Common myeloid progenitor, CD34-positive (primary cell): Measurements from ENCODE around the gene NRP2.

ENCODE experiments used
- CTCF ChIA-PET: fragments of 350-600 bp; sonication (Branson Sonifier 250); formaldehyde crosslinking; loops from one replicate; lab custom pipeline; 2021; ENCODE audit warnings: antibody characterized with exemption; lab: Charles Lee
- POLR2A ChIA-PET: fragments of 350-600 bp; sonication (Branson Sonifier 250); formaldehyde crosslinking; loops from one replicate; lab custom pipeline; 2021; ENCODE audit warnings: antibody characterized with exemption; lab: Charles Lee
- DNase-seq, 3 donors: peaks; one replicate each; pipeline versions ENCODE4 v3.0.0 to v3.0.0-alpha.2; 2013
- H3K27ac ChIP-seq, 2 experiments: 1 replicate in 1 of 2; 2 replicates in 1 of 2; pipeline ENCODE4 v1.7.0; 2013; ENCODE audit warnings: inconsistent platforms in 2 of 2, low read length in 2 of 2, mild to moderate bottlenecking in 2 of 2, low read depth in 1 of 2, moderate library complexity in 1 of 2; ENCODE audit not compliant: severe bottlenecking in 2 of 2, insufficient read depth in 1 of 2, poor library complexity in 1 of 2
- H3K27me3 ChIP-seq, 5 experiments: replicated peaks in 2 of 5; 1 replicate in 3 of 5; 2 replicates in 2 of 5; pipeline versions ENCODE4 v1.6.1 to v1.7.0; 2013; ENCODE audit warnings: low read length in 4 of 5, mild to moderate bottlenecking in 2 of 5, moderate library complexity in 2 of 5, inconsistent platforms in 1 of 5; ENCODE audit not compliant: insufficient read depth in 5 of 5, control insufficient read depth in 4 of 5
- H3K36me3 ChIP-seq, 4 experiments: 1 replicate in 2 of 4; 2 replicates in 2 of 4; pipeline versions ENCODE4 v1.6.1 to v1.7.0; 2013; ENCODE audit warnings: low read length in 3 of 4, control low read depth in 1 of 4, mild to moderate bottlenecking in 1 of 4; ENCODE audit not compliant: control insufficient read depth in 4 of 4, insufficient read depth in 4 of 4
- H3K4me1 ChIP-seq, 4 experiments: 1 replicate in 3 of 4; 2 replicates in 1 of 4; pipeline versions ENCODE4 v1.6.1 to v1.7.1; 2013; ENCODE audit warnings: low read length in 3 of 4, mild to moderate bottlenecking in 3 of 4, control low read depth in 1 of 4, inconsistent platforms in 1 of 4, moderate library complexity in 1 of 4; ENCODE audit not compliant: control insufficient read depth in 4 of 4, insufficient read depth in 4 of 4; ENCODE audit errors: control extremely low read depth in 1 of 4
- H3K4me3 ChIP-seq, 7 experiments: 1 replicate in 4 of 7; 2 replicates in 3 of 7; pipeline versions ENCODE4 v1.5.1 to v1.7.0; 2013; ENCODE audit warnings: mild to moderate bottlenecking in 7 of 7, low read length in 6 of 7, moderate library complexity in 6 of 7, inconsistent platforms in 2 of 7, low read depth in 2 of 7, control low read depth in 1 of 7; ENCODE audit not compliant: insufficient read depth in 4 of 7, control insufficient read depth in 1 of 7; ENCODE audit errors: extremely low read depth in 1 of 7
- H3K9me3 ChIP-seq, 5 experiments: 1 replicate in 4 of 5; 2 replicates in 1 of 5; pipeline versions ENCODE4 v1.6.1 to v1.7.1; 2013; ENCODE audit warnings: low read length in 4 of 5, mild to moderate bottlenecking in 2 of 5, inconsistent platforms in 1 of 5, low read depth in 1 of 5, moderate library complexity in 1 of 5; ENCODE audit not compliant: control insufficient read depth in 4 of 5, insufficient read depth in 2 of 5; ENCODE audit errors: control extremely low read depth in 1 of 5
- WGBS: methylation state at CpG from one replicate; pipeline ENCODE4 v1.1.5; 2013; ENCODE audit not compliant: insufficient coverage; 5-methylcytosine and 5-hydroxymethylcytosine counted together

NRP2 gene

GRCh38 chr2:205730191-205730590 lies 47.9 kb downstream of the NRP2 start:
- WGBS: 89% methylated on average over 3 of the region's 9 CpGs
- CTCF ChIA-PET: interaction anchor here (1.2 to 1.7 kb wide), 2 partner anchors 9 to 12 kb away, joined by 3 to 4 read pairs; no protein-coding TSS in a partner anchor
- H3K4me3 ChIP-seq: no peak overlapping the region
- H3K36me3 ChIP-seq: no peaks in the 10 kb centered on the region
- no peaks in the 10 kb centered on the region for H3K27me3 ChIP-seq
- peak in 2 of 3 donors; percentile 49 to 50 for DNase-seq
- H3K27ac ChIP-seq: no peak overlapping the region
- H3K9me3 ChIP-seq: no peaks in the 10 kb centered on the region
- POLR2A ChIA-PET: no interaction called here
- H3K4me1 ChIP-seq: peaks cover 0 to 18% (median 13%) of the 10 kb centered on the region in 4 experiments

GRCh38 chr2:205730701-205731582 lies 48.6 kb downstream of the NRP2 start:
- Histone ChIP-seq H3K36me3 (no peaks in the 10 kb centered on the region), H3K27ac (no peak overlapping the region), H3K4me1 (peaks cover 0 to 18% (median 13%) of the 10 kb centered on the region in 4 experiments), H3K4me3 (no peak overlapping the region), H3K9me3 (no peaks in the 10 kb centered on the region), H3K27me3 (no peaks in the 10 kb centered on the region)
- no peak for DNase-seq
- ChIA-PET POLR2A (no interaction called here), CTCF (interaction anchor here (1.1 to 1.7 kb wide), 6 partner anchors 9 to 154 kb away, joined by 3 to 5 read pairs (median 3); no protein-coding TSS in a partner anchor)
- 92% methylated on average over 7 of the region's 9 CpGs for WGBS

DNA sequence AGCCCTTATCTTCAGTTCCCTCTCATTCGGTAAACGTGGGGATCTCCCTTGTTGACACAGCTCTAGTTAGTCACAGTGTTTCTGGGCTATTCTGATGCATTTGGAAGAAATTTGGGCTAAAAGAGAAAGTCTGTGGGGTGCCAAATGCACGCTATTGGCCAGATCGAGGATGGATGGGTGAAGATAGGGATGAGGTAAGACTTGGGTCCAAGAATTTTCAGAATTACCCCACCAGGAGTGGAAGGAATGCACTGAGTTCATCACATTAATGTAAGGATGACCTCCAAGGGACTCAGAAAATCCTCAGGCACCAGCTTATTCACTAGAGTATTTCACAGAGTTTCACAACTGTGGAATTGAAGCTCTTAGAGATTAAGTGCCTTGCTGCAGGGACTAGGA lies 49.3 kb downstream of the NRP2 start:
- CTCF ChIA-PET: interaction anchor here (1.1 to 1.7 kb wide), 6 partner anchors 9 to 154 kb away, joined by 3 to 5 read pairs (median 3); no protein-coding TSS in a partner anchor
- Histone ChIP-seq H3K4me3 (no peak overlapping the region), H3K4me1 (peaks cover 0 to 18% (median 13%) of the 10 kb centered on the region in 4 experiments), H3K9me3 (no peaks in the 10 kb centered on the region), H3K27me3 (no peaks in the 10 kb centered on the region), H3K27ac (no peak overlapping the region), H3K36me3 (no peaks in the 10 kb centered on the region)
- WGBS: 90% methylated on average over 2 of the region's 4 CpGs
- POLR2A ChIA-PET: no interaction called here
- DNase-seq: no peak

- ChIA-PET CTCF (interaction anchor here (1.1 to 1.6 kb wide), 3 partner anchors 10 to 153 kb away, joined by 3 to 5 read pairs (median 3); no protein-coding TSS in a partner anchor), POLR2A (no interaction called here)
- 94% methylated on average over 9 of the region's 9 CpGs for WGBS
- peaks cover 0 to 18% (median 13%) of the 10 kb centered on the region in 4 experiments for H3K4me1 ChIP-seq
- H3K9me3 ChIP-seq: no peaks in the 10 kb centered on the region
- no peak for DNase-seq
- no peaks in the 10 kb centered on the region for H3K27me3 ChIP-seq
- H3K36me3 ChIP-seq: no peaks in the 10 kb centered on the region
- no peak overlapping the region for H3K4me3 ChIP-seq
- H3K27ac ChIP-seq: no peak overlapping the region
These were observed 50.0 kb downstream of the NRP2 start for GRCh38 chr2:205732314-205732713.

GRCh38 chr2:205733082-205733481 lies 50.8 kb downstream of the NRP2 start:
- Histone ChIP-seq H3K4me3 (no peak overlapping the region), H3K36me3 (no peaks in the 10 kb centered on the region), H3K9me3 (no peaks in the 10 kb centered on the region), H3K4me1 (peaks cover 0 to 18% (median 13%) of the 10 kb centered on the region in 4 experiments), H3K27me3 (no peaks in the 10 kb centered on the region), H3K27ac (no peak overlapping the region)
- CTCF ChIA-PET: interaction anchor here (0.6 to 1.0 kb wide), 2 partner anchors 44 to 265 kb away, joined by 3 read pairs; no protein-coding TSS in a partner anchor
- POLR2A ChIA-PET: no interaction called here
- no peak for DNase-seq
- WGBS: 99% methylated on average over 9 of the region's 9 CpGs

- Histone ChIP-seq H3K27me3 (no peaks in the 10 kb centered on the region), H3K27ac (no peak overlapping the region), H3K36me3 (no peaks in the 10 kb centered on the region), H3K4me3 (no peak overlapping the region), H3K9me3 (no peaks in the 10 kb centered on the region), H3K4me1 (peaks cover 0 to 18% (median 13%) of the 10 kb centered on the region in 4 experiments)
- POLR2A ChIA-PET: no interaction called here
- DNase-seq: no peak
- CTCF ChIA-PET: interaction anchor here (0.6 to 1.0 kb wide), 2 partner anchors 43 to 83 kb away, joined by 3 read pairs; no protein-coding TSS in a partner anchor
- WGBS: 93% methylated on average over 14 of the region's 14 CpGs
These were observed 51.3 kb downstream of the NRP2 start for GRCh38 chr2:205733648-205734047.
